Effector memory CD4-positive, alpha-beta T cell (primary cell): Measurements from ENCODE around the gene ROCK2.

Source experiments
- DNase-seq, 3 donors: peaks; one replicate each; pipeline ENCODE4 v3.0.0-alpha.2; 2020
- H3K27ac ChIP-seq: 2 replicates; pipeline ENCODE4 v1.7.0; 2013; ENCODE audit warnings: mild to moderate bottlenecking, low read length, moderate library complexity; ENCODE audit not compliant: insufficient read depth, poor library complexity, severe bottlenecking
- H3K27me3 ChIP-seq: replicated peaks from 2 replicates; pipeline ENCODE4 v1.7.0; 2013; ENCODE audit warnings: mild to moderate bottlenecking, low read length; ENCODE audit not compliant: insufficient read depth, control insufficient read depth, poor library complexity, severe bottlenecking
- H3K36me3 ChIP-seq: 2 replicates; pipeline ENCODE4 v1.7.0; 2013; ENCODE audit warnings: mild to moderate bottlenecking, low read length, moderate library complexity; ENCODE audit not compliant: control insufficient read depth, insufficient read depth
- H3K4me1 ChIP-seq: 2 replicates; pipeline ENCODE4 v1.7.0; 2013; ENCODE audit warnings: low read length, mild to moderate bottlenecking; ENCODE audit not compliant: control insufficient read depth, insufficient read depth, poor library complexity, severe bottlenecking
- H3K4me3 ChIP-seq: 2 replicates; pipeline ENCODE4 v1.7.0; 2013; ENCODE audit warnings: low read length, low read depth, mild to moderate bottlenecking; ENCODE audit not compliant: insufficient read depth, poor library complexity, severe bottlenecking
- H3K9me3 ChIP-seq: 2 replicates; pipeline ENCODE4 v1.7.0; 2013; ENCODE audit warnings: mild to moderate bottlenecking, low read length, moderate library complexity; ENCODE audit not compliant: control insufficient read depth

Gene ROCK2

GRCh38 chr2:11355194-11356053, 11.0 kb upstream of the ROCK2 start:
- Histone ChIP-seq H3K4me3 (no peak overlapping the region), H3K27me3 (no peaks in the 10 kb centered on the region), H3K27ac (no peak overlapping the region), H3K9me3 (no peaks in the 10 kb centered on the region), H3K4me1 (no peaks in the 10 kb centered on the region), H3K36me3 (no peaks in the 10 kb centered on the region)
- DNase-seq: no peak

- Histone ChIP-seq H3K4me3 (no peak overlapping the region), H3K27ac (no peak overlapping the region), H3K9me3 (no peaks in the 10 kb centered on the region), H3K4me1 (no peaks in the 10 kb centered on the region), H3K36me3 (no peaks in the 10 kb centered on the region), H3K27me3 (no peaks in the 10 kb centered on the region)
- no peak for DNase-seq
Observed at GRCh38 chr2:11354363-11355154, 10.1 kb upstream of the ROCK2 start.

GRCh38 chr2:11352781-11353537, 8.5 kb upstream of the ROCK2 start:
- no peaks in the 10 kb centered on the region for H3K27me3 ChIP-seq
- no peaks in the 10 kb centered on the region for H3K4me1 ChIP-seq
- no peak for DNase-seq
- H3K4me3 ChIP-seq: no peak overlapping the region
- no peaks in the 10 kb centered on the region for H3K36me3 ChIP-seq
- H3K27ac ChIP-seq: no peak overlapping the region
- no peaks in the 10 kb centered on the region for H3K9me3 ChIP-seq

GRCh38 chr2:11348209-11348749, 3.8 kb upstream of the ROCK2 start:
- no peaks in the 10 kb centered on the region for H3K9me3 ChIP-seq
- peaks cover 4% of the 10 kb centered on the region for H3K4me1 ChIP-seq
- no peaks in the 10 kb centered on the region for H3K36me3 ChIP-seq
- H3K27ac ChIP-seq: no peak overlapping the region
- no peak for DNase-seq
- no peak overlapping the region for H3K4me3 ChIP-seq
- H3K27me3 ChIP-seq: no peaks in the 10 kb centered on the region

DNA sequence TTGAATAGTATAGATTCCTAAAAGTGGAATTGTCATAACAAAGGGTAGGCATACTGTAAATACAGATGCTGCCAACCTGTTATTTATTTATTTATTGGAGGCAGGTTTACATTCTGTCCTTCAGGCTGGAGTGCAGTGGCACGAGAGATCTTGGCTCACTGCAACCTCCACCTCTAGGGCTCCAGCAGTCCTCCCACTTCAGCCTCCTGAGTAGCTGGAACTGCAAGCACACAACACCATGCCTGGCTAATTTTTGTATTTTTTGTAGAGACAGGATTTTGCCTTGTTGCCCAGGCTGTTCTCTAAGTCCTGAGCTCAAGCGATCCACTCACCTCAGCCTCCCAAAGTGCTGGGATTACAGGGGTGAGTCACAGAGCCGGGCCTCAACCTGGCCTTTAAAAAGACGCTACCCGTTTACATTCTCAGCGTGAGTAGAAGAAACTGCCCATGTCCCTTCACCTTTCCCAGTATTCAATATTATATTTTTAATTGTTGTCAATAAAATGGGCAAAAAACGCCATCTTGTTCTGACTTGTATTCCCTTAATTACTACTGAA, 3.0 kb upstream of the ROCK2 start:
- peaks cover 12% of the 10 kb centered on the region for H3K4me1 ChIP-seq
- no peak for DNase-seq
- H3K9me3 ChIP-seq: no peaks in the 10 kb centered on the region
- no peaks in the 10 kb centered on the region for H3K36me3 ChIP-seq
- no peak overlapping the region for H3K4me3 ChIP-seq
- no peak overlapping the region for H3K27ac ChIP-seq
- no peaks in the 10 kb centered on the region for H3K27me3 ChIP-seq

DNA sequence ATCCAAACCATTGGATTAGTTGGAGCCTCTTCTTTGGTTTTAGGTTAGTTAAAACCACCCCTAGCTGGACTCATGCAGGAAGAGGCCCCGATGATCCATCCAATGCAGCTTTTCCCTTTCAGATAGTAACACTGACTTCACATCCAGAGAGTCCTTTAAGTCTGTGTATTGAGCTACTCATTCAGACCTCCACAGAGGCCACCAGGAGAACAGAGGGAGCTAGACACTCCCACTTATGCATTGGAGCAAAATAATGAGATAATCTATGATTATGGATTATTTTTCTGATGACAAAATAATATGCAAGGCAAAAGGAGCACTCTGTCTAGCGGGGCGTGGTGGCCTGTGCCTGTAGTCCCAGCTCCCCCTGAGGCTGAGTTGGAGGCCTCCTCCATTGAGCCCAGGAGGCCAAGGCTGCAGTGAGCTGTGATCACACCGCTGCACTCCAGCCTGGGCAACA, 1.6 kb upstream of the ROCK2 start:
- Histone ChIP-seq H3K36me3 (no peaks in the 10 kb centered on the region), H3K4me3 (no peak overlapping the region), H3K9me3 (no peaks in the 10 kb centered on the region), H3K27ac (no peak overlapping the region), H3K27me3 (no peaks in the 10 kb centered on the region), H3K4me1 (peaks cover 15% of the 10 kb centered on the region)
- no peak for DNase-seq

GRCh38 chr2:11344956-11345677, 681 bp upstream of the ROCK2 start:
- peak overlapping the region; percentile 82 for H3K4me3 ChIP-seq
- peaks cover 15% of the 10 kb centered on the region for H3K4me1 ChIP-seq
- no peaks in the 10 kb centered on the region for H3K36me3 ChIP-seq
- DNase-seq: no peak
- H3K27ac ChIP-seq: peak overlapping the region; percentile 38
- H3K9me3 ChIP-seq: no peaks in the 10 kb centered on the region
- no peaks in the 10 kb centered on the region for H3K27me3 ChIP-seq

GRCh38 chr2:11343650-11344341, 640 bp downstream of the ROCK2 start:
- Histone ChIP-seq H3K4me1 (peaks cover 15% of the 10 kb centered on the region), H3K4me3 (peak overlapping the region; percentile 82), H3K36me3 (no peaks in the 10 kb centered on the region), H3K27ac (peak overlapping the region; percentile 48), H3K9me3 (no peaks in the 10 kb centered on the region), H3K27me3 (no peaks in the 10 kb centered on the region)
- peak in 1 of 3 donors; percentile 1 for DNase-seq

DNA sequence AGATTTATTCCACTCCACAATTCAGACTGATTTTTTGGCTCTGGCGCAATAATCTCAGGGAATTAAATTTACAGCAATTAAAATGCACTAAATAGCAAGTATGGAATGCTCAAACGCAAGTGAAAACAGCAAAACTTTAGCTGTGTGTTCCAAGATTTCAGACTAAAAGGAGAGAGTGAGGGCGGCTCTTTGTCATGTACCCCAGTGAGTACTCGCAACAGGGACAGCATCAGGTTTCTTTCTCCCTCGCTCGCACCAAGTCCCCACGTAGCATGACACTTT, 1.1 kb downstream of the ROCK2 start:
- peak overlapping the region; percentile 48 for H3K27ac ChIP-seq
- no peaks in the 10 kb centered on the region for H3K36me3 ChIP-seq
- peak overlapping the region; percentile 82 for H3K4me3 ChIP-seq
- H3K27me3 ChIP-seq: no peaks in the 10 kb centered on the region
- H3K4me1 ChIP-seq: peaks cover 15% of the 10 kb centered on the region
- no peak for DNase-seq
- no peaks in the 10 kb centered on the region for H3K9me3 ChIP-seq
